Measurements from ENCODE around the gene CELA3A.
A peak's percentile ranks its signal among the peaks of the same experiment; 100 is the strongest.

CELA3A gene

GRCh38 chr1:21956720-21957552 is 44.5 kb upstream of the CELA3A start (continued):
- TF ChIP-seq PRDM2 (tag by site-specific recombination; IDR thresholded peaks at IDR 0.05; ENCODE audit: borderline replicate concordance) (no peak), ZNF404 (tag by site-specific recombination; IDR thresholded peaks at IDR 0.05) (no peak), HOXA7 (CRISPR knock-in tag; IDR thresholded peaks at IDR 0.05; ENCODE audit: borderline replicate concordance) (no peak), MZF1 (tag by site-specific recombination; IDR thresholded peaks at IDR 0.05; ENCODE audit: borderline replicate concordance) (no peak), ZBTB21 (tag by site-specific recombination; IDR thresholded peaks at IDR 0.05) (no peak), ZNF112 (tag by site-specific recombination; IDR thresholded peaks at IDR 0.05) (no peak), IKZF3 (tag by site-specific recombination; IDR thresholded peaks at IDR 0.05) (no peak), KLF10 (tag by site-specific recombination; IDR thresholded peaks at IDR 0.05) (no peak), ZNF776 (tag by site-specific recombination; IDR thresholded peaks at IDR 0.05; ENCODE audit: borderline replicate concordance) (no peak), ZNF223 (tag by site-specific recombination; IDR thresholded peaks at IDR 0.05) (peak; percentile 50; the same call in 1 of the 2 replicates), ZNF670 (tag by site-specific recombination; IDR thresholded peaks at IDR 0.05; ENCODE audit: low read depth) (no peak), ZFP69B (tag by site-specific recombination; IDR thresholded peaks at IDR 0.05) (peak; percentile 48; the same call in 1 of the 2 replicates), ZSCAN30 (tag by site-specific recombination; IDR thresholded peaks at IDR 0.05) (no peak), KLF16 (tag by site-specific recombination; IDR thresholded peaks at IDR 0.05) (no peak), ZNF544 (tag by site-specific recombination; IDR thresholded peaks at IDR 0.05) (no peak), ZNF629 (tag by site-specific recombination; IDR thresholded peaks at IDR 0.05) (peak; percentile 11; the same call in 1 of the 2 replicates), ZNF335 (tag by site-specific recombination; conservative IDR thresholded peaks at IDR 0.05) (peak; percentile 46; the same call in 1 of the 2 replicates), ZXDB (tag by site-specific recombination; IDR thresholded peaks at IDR 0.05) (no peak), ZNF501 (tag by site-specific recombination; IDR thresholded peaks at IDR 0.05) (no peak), ZNF792 (tag by site-specific recombination; IDR thresholded peaks at IDR 0.05) (no peak), ZNF274 (IDR thresholded peaks at IDR 0.05; ENCODE audit: low read length) (no peak), ZNF274 (tag by site-specific recombination; IDR thresholded peaks at IDR 0.05; ENCODE audit: borderline replicate concordance) (no peak), SP2 (tag by site-specific recombination; IDR thresholded peaks at IDR 0.05) (no peak), ZNF768 (tag by site-specific recombination; IDR thresholded peaks at IDR 0.05) (no peak), KLF1 (tag by site-specific recombination; IDR thresholded peaks at IDR 0.05) (no peak), ZNF521 (tag by site-specific recombination; IDR thresholded peaks at IDR 0.05) (no peak), YY1 (tag by site-specific recombination; IDR thresholded peaks at IDR 0.05) (no peak)
- TF ChIP-seq, protein P1, sequence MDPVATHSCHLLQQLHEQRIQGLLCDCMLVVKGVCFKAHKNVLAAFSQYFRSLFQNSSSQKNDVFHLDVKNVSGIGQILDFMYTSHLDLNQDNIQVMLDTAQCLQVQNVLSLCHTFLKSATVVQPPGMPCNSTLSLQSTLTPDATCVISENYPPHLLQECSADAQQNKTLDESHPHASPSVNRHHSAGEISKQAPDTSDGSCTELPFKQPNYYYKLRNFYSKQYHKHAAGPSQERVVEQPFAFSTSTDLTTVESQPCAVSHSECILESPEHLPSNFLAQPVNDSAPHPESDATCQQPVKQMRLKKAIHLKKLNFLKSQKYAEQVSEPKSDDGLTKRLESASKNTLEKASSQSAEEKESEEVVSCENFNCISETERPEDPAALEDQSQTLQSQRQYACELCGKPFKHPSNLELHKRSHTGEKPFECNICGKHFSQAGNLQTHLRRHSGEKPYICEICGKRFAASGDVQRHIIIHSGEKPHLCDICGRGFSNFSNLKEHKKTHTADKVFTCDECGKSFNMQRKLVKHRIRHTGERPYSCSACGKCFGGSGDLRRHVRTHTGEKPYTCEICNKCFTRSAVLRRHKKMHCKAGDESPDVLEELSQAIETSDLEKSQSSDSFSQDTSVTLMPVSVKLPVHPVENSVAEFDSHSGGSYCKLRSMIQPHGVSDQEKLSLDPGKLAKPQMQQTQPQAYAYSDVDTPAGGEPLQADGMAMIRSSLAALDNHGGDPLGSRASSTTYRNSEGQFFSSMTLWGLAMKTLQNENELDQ (tag by site-specific recombination; IDR thresholded peaks at IDR 0.05; ENCODE audit: low read depth), result no peak
- TF ChIP-seq, protein P2, sequence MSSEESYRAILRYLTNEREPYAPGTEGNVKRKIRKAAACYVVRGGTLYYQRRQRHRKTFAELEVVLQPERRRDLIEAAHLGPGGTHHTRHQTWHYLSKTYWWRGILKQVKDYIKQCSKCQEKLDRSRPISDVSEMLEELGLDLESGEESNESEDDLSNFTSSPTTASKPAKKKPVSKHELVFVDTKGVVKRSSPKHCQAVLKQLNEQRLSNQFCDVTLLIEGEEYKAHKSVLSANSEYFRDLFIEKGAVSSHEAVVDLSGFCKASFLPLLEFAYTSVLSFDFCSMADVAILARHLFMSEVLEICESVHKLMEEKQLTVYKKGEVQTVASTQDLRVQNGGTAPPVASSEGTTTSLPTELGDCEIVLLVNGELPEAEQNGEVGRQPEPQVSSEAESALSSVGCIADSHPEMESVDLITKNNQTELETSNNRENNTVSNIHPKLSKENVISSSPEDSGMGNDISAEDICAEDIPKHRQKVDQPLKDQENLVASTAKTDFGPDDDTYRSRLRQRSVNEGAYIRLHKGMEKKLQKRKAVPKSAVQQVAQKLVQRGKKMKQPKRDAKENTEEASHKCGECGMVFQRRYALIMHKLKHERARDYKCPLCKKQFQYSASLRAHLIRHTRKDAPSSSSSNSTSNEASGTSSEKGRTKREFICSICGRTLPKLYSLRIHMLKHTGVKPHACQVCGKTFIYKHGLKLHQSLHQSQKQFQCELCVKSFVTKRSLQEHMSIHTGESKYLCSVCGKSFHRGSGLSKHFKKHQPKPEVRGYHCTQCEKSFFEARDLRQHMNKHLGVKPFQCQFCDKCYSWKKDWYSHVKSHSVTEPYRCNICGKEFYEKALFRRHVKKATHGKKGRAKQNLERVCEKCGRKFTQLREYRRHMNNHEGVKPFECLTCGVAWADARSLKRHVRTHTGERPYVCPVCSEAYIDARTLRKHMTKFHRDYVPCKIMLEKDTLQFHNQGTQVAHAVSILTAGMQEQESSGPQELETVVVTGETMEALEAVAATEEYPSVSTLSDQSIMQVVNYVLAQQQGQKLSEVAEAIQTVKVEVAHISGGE (tag by site-specific recombination; conservative IDR thresholded peaks at IDR 0.05; ENCODE audit: low read depth), result no peak

Measured in HEK293 (cell line).